Right renal pelvis (tissue), 4 donors: ENCODE results near the gene ADARB2. TPM values are rescaled to one million over a fixed set of nuclear protein-coding genes. Genes with fewer than 3 reads are reported as not detected.

Source experiments
- DNase-seq, 4 donors: peaks; one replicate each; pipeline ENCODE4 v3.0.0-alpha.2; 2013; ENCODE audit warnings: low read depth in 4 of 4, low spot score in 3 of 4, missing footprints in 1 of 4
- polyA plus RNA-seq, 4 donors: library from polyadenylated mRNA; unstranded; fragments of 120-200 nt; gene quantifications; one replicate each; pipeline ENCODE4 v1.2.1, GENCODE V29; 2013; ENCODE audit not compliant: insufficient read length in 4 of 4

Gene ADARB2
- polyA plus RNA-seq, 4 donors, result 0.90 to 1.8 (median 1.4) TPM

DNA sequence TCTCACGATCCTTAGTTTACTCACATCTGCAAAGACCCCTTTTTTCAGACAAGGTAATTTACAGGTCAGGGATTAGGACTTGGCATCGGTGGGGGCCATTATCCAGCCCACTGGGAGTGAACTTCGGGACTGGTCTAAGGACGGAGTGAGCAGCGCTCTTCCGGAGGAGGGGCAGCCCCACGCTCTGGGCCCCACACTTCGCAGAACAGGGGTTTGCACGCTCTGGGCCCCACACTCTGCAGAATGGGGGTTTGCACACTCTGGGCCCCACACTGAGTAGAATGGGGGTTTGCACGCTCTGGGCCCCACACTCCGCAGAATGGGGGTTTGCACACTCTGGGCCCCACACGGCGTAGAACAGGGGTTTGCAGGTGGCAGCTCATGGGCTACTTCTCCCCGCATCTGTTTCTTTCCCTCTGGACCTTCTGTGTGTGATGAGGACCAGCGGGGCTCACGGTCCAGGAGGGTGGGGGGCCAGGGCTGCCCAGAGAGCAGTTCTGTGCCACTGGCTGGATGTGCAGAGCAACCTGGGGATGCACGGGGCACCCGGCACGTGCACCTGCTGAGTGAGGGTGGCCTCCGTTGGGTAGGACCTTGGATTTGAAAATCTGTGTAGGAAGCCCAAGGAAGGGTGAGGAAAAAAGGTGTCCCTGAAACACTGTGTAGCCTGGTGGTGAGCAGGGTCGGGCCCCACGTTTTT lies 546.4 kb downstream of the ADARB2 start:
- no peak for DNase-seq

DNA sequence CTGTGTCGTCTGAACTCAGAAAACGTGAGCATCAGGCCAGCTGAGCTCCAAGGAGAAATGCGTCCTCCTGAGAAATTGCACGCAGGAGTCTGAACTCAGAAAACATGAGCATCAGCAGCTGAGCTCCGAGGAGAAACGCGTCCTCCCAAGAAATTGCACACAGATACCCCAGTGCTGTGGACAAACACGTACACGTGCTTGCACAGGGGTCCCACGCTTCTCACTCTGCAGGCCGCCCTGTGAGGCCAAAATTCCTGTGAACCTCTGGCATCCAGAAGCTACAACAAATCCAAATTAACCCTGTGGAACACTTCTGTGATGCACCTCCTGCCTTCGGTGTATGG lies 547.3 kb downstream of the ADARB2 start:
- no peak for DNase-seq

DNA sequence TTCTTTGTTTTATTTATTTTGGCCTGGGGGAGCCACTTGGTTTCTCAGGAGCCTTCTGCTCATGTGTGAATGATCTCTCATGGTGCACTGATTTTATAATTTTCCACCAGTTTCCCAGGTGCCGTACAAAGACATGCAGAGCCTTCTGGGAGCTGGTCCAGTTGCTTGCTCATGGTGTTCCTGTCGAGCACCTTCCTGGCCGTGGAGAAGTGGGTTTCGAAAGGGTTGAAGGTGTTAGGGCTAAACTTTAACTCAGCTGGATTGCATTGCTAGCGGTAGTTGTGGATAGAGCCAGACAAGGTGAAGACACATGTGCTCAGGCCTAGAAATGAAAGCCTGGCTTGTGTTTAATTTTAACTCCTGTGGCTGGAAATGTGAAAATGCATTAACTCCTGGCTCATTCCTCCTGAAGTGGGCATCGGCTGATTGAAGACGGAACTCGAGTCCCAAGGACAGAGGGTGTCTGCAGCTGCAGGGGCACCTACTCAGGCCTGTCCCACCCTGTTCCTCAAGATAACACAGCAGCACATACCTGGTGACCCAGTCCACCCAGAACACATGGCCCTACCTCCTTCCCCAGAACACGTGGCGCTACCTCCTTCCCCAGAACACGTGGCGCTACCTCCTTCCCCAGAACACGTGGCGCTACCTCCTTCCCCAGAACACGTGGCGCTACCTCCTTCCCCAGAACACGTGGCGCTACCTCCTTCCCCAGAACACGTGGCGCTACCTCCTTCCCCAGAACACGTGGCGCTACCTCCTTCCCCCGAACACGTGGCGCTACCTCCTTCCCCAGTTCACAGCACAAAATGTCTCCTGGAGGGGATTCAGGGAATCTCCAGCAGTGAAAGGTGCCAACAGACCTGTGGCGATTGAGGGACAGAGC lies 547.9 kb downstream of the ADARB2 start:
- no peak for DNase-seq

DNA sequence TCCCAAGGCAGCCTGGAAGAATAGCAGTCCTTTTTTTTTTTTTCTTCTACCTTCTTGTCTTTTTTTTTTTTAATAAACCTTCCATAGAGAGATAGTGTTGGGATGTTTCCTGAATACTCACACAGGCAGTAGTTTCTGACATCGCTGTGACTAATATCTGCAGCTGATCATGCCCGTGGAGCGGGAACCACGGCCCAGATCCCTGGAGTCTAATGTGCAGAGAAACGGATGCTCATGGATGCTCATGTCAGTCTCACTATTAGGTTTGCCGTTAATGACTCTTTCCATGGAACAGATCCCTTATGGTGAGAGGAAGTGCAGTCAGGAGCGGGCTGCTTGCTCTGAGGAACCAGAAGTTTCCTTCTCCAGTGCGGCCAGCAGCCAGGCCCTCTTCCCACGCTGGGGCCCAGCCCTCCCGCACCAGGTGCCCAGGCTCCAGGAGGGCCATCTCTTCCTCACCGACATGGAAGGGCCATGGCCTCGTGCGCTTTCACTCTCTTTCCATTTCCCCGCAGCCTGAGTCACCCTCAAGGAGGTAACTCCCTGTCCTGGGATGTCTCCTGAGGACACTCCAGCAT lies 548.7 kb downstream of the ADARB2 start:
- no peak for DNase-seq

DNA sequence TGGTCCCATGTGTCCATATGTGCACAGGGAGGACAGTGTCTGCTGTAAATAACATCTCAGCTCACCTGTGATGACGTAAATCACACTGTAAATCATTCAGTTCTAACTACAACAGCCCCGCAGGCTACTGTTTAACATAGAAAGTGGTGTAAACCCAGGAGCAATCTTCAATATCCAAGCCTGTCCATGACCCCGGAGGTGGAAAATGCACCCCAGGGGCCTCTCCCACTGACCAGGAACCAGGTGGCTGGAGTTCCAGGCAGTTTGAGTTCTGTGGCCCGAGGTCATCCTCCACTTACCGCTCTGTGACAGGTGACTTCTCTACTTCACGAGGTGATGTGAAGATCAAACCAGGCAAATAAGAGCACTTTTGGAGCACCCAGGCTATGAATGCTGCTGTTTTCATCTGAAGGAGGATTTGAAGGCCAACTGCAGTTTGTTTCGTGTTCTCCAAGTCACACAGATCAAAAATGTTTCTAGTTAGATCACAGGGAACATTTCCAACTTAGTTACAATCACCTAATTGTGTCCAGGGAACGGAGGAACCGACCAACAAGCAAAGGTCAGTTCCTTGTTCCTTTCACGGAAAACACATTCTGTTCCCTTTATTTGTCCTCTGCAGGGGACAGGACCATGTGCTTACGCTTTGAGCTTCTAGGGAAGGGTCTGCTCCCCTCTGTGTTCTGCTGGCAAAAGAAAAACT lies 549.3 kb downstream of the ADARB2 start:
- DNase-seq, result no peak

DNA sequence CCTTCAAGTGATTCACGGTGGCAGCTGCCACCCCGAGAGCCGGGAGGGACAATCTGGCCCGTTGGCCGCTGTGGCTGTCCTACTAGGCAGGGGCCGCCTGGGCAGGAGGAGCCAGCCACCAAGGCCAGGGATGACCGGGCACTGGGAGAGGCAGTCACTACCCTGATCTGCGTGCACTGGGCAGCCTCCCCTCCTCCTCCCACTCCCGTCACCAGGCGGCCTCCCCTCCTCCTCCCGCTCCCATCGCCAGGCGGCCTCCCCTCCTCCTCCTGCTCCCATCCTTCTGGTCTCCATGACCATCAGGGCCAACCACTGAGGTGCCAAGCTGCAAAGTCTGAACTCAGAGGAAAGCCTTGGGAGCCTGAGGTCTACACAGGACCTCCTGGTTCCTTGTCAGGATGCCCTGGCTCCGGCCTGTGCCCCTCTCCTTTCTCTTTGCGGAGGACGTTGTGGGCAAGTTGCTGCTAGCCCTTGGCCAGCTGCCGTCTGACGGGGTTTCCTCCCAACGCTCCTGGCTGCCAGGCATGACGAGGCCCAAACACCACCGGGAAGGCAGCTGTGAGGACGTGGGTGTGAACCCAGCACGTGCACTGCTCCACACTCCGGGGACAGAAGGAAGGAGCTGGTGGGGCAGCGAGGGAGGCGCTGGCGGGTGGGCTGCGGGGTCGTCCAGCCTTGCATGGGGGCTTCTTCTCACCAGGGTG lies 550.0 kb downstream of the ADARB2 start:
- no peak for DNase-seq

DNA sequence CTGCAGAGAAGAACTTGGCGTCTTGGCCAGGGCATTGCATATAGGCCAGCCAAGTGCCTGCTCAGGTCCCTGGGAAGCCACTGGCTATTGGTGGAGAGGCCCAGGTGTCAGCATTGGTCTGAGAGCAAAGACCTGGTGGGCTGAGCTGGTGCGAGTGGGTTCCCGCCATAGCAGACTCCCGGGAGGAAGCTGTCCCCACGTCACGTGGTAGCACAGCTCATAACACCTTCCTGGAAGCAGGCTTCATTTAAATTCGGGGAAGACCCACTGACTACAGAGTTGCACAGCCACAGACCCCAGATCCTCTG lies 550.7 kb downstream of the ADARB2 start:
- no peak for DNase-seq

DNA sequence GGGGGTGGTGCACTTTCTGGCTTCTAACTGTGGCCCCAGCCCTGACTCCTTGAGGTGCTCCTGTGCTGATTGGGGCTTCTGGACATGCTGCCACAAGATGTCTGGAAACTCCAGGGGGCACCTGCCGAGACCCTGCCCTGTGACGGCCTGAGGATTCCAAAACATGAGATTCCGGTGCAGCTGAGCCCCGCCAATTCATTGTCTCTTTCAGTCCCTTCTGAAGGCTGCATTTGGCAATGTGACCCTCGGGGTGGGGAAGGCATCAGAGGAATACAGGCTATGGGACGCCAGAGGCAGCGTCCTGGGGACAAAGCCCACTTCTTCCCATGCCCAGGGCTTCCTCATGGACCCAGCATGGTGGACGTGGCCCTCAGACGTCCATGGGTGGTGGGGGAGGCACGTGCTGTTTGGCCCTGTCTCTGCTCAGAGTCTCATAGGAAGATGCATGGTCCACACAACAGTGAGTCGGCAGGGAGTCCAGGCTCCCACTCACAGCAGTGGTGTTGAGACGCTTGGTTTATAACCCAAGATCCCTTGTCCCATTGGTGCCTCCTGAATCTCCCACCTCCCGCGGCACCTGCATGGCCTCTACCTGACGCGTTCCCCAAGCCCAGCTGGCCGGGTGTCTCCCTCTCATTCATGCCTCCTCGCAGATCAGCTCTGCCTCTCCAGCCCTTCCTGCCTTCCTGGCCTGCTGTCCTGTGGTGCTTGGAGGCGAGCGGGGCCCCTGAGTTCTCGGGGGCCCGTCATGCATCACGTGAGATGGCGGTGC lies 551.2 kb downstream of the ADARB2 start:
- no peak for DNase-seq

DNA sequence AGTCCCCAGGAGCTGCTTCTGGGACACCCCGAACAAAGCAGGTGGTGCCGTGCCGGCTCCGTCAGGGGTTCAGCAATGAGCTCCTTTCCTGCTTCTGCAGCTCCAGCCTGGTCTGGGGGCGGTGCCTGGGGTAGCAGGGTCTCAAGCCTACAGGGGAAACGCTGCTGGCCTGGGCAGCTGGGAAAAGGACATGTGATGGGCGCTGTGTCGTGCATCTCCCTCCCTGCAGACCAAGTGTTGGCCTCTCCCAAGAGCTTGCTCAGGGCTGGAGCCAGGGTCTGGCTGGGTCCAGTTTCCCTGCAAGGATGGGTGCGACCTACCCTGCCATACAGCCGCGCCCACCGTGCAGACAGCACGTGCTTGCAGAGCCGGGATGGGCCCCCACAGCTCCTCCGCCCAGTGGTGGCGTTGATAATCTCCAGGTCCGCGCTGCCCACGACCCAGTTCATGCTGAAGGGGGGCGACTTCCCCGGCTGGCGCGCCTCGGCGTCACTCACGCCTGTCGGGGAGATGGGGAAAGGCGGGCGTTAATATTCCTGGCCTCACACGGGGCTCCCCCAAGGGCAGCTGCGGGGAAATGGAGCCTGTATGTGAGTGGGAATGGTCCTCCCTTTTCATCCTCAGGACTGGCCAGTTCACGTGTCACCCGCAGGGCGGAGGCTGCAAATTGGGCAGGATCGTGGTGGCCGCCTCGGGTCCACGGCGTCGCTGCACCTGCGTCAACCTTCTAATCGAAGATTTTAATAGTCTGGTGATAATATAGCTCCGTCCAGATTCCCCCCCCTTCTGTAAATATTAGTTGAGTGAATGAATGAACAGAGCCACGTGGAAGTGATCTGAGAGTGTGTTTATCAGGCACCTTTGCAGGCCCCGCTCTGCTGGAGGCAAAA lies 552.5 kb downstream of the ADARB2 start:
- DNase-seq, result no peak

DNA sequence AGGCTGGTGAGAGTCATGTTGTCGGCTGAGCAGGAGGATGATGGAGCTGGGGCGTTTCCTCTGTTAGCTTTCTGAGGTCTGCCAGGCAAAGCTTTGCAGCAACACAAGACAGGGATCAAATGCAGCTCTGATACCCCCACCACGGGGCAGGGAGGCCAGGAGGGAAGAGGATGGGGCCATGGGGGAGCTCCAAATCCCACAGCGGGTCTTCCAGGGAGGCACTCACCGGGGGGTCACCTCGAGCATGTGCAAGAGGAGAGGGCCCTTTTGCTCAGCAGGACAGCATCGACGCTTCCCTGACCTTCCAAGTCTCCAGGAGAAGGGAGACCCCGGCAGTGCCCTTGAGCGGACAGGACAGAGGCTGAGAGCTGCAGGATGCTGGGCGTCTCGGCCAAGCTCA lies 553.6 kb downstream of the ADARB2 start:
- no peak for DNase-seq

DNA sequence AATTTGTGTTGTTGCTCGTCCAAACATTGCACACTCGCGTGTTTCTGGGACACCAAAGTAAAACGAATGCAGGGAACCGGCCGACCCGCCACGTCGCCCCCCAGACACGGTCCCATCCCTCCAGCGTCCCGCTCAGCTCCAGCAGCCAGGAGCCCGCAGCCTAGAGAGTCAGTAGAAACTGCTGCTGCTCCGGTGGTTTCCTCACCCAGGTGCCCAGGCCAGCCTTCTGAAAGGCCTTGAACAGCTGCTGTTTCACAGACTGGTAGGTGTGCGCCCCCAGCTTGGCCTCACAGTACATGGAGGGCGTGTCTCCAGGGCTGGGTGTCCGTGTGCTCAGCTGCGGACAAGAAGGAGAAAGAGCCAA lies 554.3 kb downstream of the ADARB2 start:
- no peak for DNase-seq

DNA sequence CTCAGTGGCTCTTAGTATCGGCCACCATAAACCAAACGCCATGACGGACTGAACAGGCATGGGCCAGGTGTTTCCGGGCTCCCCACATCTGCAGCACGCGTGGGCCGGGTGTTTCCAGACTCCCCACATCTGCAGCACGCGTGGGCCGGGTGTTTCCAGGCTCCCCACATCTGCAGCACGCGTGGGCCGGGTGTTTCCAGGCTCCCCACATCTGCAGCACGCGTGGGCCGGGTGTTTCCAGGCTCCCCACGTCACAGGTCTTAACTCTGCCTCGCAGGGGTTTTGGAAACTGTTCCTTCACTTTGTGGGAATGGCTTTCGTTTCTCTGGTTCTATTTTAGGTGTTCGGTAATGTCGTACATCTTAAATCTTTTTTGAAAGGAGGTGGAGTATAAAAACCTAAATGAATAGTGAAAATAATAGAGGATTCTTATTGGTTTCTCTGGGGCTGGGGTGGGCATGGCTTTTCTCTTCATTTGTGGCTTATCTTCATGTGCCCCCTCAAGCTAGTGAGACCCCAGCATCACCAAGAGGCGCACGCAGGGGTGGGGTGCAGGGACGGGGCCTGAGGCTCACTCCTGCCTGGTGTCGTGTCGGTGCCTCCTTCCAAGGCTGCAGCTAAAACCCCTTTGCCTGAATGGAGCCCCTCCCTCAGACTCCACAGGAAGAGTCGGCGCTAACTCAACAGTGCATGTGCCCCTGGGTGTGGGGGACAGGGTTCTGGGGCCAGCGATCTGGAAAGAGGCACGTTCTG lies 554.9 kb downstream of the ADARB2 start:
- no peak for DNase-seq

DNA sequence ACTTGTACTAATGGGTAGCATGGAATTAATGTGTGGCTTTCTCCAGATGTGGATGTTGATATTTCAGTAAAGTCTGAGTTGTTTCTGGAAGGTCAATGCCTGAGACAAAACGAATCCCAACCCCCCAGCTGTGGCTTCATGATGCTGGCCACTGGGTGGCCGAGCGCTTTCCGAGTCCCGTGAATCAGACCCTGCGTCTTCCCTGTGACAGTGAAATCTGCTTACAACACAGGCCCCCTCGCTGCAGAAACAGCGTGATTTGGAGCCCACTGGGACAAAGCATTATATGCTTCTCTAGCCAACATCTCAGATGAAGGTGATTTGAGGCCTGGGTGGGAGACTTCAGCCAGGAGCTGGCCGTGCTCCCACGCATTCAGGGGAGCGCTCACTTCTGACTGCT lies 556.5 kb downstream of the ADARB2 start:
- DNase-seq, result no peak

DNA sequence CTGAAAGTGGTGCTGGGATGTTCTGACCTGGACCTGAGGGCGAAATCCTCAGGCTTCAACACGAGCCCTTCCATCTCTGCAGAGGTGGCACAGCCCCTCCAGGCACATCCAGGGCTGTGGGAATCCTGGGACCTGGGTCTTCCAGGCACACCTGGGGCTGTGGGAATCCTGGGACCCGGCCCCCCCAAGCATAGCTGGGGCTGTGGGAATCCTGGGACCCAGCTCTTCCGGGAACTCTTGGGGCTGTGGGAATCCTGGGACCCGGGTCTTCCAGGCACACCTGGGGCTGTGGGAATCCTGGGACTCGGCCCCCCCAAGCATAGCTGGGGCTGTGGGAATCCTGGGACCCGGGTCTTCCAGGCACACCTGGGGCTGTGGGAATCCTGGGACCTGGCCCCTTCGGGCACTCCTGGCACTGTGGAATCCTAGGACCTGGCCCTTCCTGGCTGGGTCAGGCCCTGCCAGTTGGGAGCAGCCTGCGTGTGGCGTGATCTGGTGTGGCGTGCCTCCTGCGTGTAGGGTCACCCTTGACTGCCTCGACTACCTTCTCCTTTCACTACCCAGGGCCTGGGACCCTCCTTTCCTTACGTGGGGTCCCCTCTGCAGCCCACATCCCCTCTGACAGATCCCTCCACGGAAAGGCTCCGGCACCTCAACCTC lies 557.1 kb downstream of the ADARB2 start:
- DNase-seq, result no peak

DNA sequence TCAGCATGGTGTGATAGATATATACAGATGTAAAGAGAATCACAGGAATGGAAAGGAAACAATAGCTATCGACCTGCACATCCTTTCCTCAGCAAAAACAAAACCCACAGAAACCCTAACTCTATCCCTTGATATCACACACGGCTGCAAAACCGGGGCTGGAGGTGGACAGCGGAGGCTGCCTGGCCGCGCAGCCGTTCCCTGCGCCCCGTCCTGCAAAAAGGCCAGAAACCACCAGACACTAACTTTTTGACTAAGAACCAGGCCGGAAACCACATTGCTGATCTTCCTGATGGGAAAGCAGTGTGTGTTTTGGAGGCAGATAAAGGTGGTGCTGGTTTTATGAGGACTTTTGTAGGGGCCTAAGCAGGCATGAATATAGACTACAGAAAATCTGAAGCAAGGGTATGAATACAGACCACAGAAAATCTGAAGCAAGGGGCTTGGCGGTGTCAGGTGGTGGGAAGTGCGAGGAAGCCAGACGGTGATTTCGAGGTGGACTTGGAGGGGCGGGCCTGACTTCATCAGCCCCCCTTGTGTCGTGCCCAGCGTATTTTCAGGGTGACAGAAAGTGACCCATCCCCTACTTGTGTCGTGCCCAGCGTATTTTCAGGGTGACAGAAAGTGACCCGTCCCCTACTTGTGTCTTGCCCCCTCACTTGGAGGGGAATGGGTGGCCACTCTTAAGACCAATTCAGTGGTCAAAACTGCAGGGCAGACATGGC lies 557.8 kb downstream of the ADARB2 start:
- no peak for DNase-seq

DNA sequence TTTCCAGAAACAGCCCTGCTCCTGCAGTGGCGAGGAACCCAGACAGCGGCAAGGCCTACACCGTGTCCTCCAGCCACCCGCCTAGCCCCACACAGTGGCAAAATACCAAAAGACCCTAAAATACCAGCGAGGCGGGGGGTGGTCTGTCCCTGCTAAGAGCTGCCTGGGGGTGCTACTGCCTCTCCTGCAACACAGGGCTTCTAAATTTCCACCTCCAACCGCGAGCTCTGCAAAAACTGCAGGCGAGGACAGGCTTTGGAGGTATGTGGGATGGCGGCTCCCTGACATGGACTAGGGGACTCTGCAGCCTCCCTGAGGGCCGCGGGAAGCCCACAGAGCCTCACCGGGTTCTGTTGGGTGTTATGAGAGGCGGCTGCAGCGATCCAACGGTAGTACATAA lies 558.8 kb downstream of the ADARB2 start:
- no peak for DNase-seq

DNA sequence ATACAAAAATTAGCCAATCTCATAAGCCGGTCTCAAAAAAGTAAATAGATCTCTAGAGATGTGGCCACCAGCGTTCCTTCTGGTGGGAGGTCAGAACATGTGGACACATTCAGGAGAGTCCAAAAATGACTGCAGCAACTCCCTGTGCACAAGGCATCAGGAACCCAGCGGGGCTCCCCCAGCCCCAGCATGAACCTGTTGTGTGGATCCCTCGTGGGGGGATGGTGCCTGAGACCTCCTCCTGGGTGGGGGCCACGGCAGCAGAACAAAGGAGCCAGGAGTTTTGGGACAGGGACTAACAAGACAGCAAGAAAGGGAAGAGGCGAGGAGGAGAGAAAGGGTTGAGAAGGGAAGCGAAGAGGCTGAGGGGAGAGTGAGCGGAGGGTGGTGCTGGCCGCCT lies 559.4 kb downstream of the ADARB2 start:
- no peak for DNase-seq
